ELF-1 (cell line): ENCODE data around the gene TTF1.

Experiments used
- DNase-seq: peaks from one replicate; pipeline ENCODE4 v3.0.0-alpha.2; 2016; ENCODE audit warnings: low read depth, low spot score

Gene TTF1

GRCh38 chr9:132367613-132368313 is 38.9 kb downstream of the TTF1 start:
- DNase-seq = peak; percentile 10

- DNase-seq = no peak
These were observed 40.2 kb downstream of the TTF1 start for GRCh38 chr9:132366481-132366880.

GRCh38 chr9:132365986-132366385 is 40.7 kb downstream of the TTF1 start:
- DNase-seq = no peak

- no peak for DNase-seq
These were observed 42.6 kb downstream of the TTF1 start for GRCh38 chr9:132364068-132364467.

GRCh38 chr9:132357764-132358163 is 48.9 kb downstream of the TTF1 start:
- DNase-seq = no peak

- DNase-seq = peak; percentile 28
These were observed 50.2 kb downstream of the TTF1 start for GRCh38 chr9:132356324-132356924.

GRCh38 chr9:132354637-132355355 is 51.8 kb downstream of the TTF1 start, which contains the start of gene SETX:
Gene SETX (minus strand): TSS chr9:132354986. CDS start chr9:132349428, 5,558 bp downstream.
- peak; percentile 99 for DNase-seq

GRCh38 chr9:132351404-132352045 is 55.1 kb downstream of the TTF1 start:
- no peak for DNase-seq

GRCh38 chr9:132350861-132351315 is 55.8 kb downstream of the TTF1 start:
- DNase-seq = no peak

GRCh38 chr9:132348676-132349075 is 58.0 kb downstream of the TTF1 start:
- no peak for DNase-seq

- DNase-seq = no peak
These were observed 60.5 kb downstream of the TTF1 start for GRCh38 chr9:132346177-132346576.

- no peak for DNase-seq
These were observed 65.3 kb downstream of the TTF1 start for GRCh38 chr9:132341177-132341840.

- DNase-seq = no peak
These were observed 72.3 kb downstream of the TTF1 start for GRCh38 chr9:132334364-132334763.

- no peak for DNase-seq
These were observed 73.1 kb downstream of the TTF1 start for GRCh38 chr9:132333556-132333955.

- DNase-seq = no peak
These were observed 78.1 kb downstream of the TTF1 start for GRCh38 chr9:132328580-132328979.

- DNase-seq = no peak
These were observed 79.1 kb downstream of the TTF1 start for GRCh38 chr9:132327537-132327936.
